HG03354 (cell line): Measurements from ENCODE around the gene FYCO1.

ENCODE experiments used
- ATAC-seq: cut with Tn5 transposase; IDR thresholded peaks from one replicate; pipeline ENCODE4 v1.9.1; 2021; ENCODE audit warnings: mild to moderate bottlenecking; ENCODE audit not compliant: unreplicated experiment, poor library complexity, severe bottlenecking

Gene FYCO1

DNA sequence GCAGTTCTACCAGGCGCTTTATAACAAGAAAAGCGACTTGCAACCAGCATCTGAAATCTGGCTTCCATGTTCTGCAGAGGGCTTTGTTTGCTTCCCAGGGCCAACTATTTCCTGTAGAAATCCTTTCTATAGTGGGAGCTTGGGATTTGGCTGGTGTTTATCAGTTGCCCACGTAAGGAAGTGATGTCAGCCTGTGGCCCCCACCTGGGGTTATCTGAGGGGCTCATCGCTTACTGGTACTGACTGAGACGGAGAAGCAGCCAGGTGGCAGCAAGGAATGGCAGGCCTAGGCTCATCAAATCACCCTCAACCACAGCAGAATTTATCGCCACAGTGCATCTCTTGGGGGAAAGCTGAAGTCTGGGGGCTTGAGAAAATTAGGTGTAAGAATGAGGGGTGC, 123.8 kb downstream of the FYCO1 start:
- ATAC-seq: no peak

DNA sequence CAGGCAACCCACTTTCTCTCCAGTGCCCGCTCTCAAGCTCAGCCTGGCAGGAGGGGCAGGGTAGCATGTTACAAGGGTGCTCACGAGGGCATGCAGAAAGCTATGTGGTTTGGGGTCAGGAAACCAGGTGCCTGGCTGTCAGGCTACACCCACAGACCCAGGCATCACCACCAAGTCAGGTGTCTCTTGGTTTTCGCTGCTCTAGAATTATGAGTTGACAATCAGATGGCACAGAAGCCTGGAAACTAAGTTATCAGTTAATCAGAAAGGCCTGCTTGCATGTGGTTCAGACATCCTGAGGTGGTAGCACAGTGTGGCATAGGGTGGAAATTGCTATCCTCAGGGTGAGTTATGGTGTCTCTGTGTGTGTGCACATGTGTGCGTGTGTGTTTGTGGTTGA, 125.5 kb downstream of the FYCO1 start:
- ATAC-seq: no peak

DNA sequence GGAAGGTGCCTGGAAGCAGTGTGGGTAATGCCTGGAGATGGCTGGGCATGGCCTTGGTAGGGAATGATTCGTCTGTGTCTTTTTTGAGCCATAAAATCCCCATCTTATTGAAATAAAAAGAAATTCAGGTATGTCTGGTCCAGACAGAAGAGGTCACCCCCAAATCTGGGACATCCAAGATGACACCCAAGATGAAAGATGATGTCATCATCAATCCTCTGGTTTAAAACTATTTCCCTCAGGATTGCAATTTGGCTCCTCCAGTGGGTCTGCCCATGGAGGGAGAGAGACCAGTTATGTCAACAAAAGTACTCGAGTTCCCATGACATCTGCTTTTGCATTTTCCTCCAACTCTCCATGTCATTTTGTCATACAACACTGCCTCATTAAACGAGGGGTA, 126.0 kb downstream of the FYCO1 start:
- ATAC-seq: no peak

DNA sequence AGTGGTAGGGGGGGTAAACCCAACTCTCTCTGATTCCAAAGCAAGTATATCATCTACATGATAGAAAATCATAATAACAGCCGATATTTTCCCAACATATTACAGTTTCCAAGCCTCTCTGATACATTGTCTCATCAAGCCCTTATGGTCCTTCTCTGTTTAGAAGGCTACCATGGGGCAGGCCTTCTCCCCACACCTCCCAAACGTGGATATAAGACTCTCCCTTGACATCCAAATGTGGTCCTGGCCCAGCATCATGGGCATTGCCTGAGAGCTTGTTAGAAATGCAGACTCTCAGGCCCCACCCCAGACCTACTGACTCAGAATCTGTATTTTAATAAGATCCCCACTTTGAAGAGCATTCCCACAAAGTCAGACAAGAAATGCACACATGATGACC, 127.0 kb downstream of the FYCO1 start:
- ATAC-seq: no peak

DNA sequence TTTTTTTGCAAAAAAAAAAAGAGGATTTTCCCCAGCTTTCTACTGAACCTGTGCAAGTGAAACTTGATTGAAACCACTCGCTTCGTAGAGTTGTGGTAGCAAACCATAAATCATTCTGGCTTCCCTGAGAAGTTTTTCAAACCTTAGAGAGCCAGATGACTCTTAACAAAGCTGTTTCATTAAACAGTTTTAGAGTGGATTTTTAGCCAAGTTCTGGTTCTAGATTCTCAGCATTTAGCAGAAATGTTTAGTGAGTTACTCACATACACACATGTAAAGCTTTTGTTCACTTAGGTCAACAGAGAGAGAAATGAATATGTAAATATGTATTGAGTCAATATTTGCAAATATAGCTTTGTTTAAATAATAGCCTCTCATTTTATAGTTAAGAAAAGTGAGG, 127.4 kb downstream of the FYCO1 start:
- no peak for ATAC-seq
